Astrocyte (in vitro differentiated cells and primary cell): ENCODE results near the gene CAPRIN1.

Experiments used
- CTCF ChIP-seq: IDR thresholded peaks from 2 replicates; pipeline ENCODE4 v1.5.1; 2011; ENCODE audit warnings: low read depth, mild to moderate bottlenecking, inconsistent platforms, low read length, moderate library complexity; ENCODE audit not compliant: insufficient read depth
- EZH2 ChIP-seq: IDR thresholded peaks from 2 replicates; pipeline ENCODE4 v1.6.1; 2012; ENCODE audit warnings: mild to moderate bottlenecking, low read length, inconsistent platforms; ENCODE audit not compliant: insufficient read depth

GRCh38 chr11:34105957-34106504 lies 54.5 kb downstream of the CAPRIN1 start:
- no peak for TF ChIP-seq CTCF
- TF ChIP-seq EZH2, result no peak
